ENCODE data around the gene ABHD16A. TPM values are rescaled to one million over a fixed set of nuclear protein-coding genes. Genes with fewer than 3 reads are reported as not detected.

ABHD16A gene
- total RNA-seq, 4 donors from 2014 or later, result 38.5 to 43.3 (median 40.1) TPM

- Histone ChIP-seq H3K4me3 (peak overlapping the region; percentile 84 to 92 (median 89)), H3K9me3 (no peaks in the 10 kb centered on the region), H3K4me1 (peaks cover 23 to 77% (median 38%) of the 10 kb centered on the region in 3 donors), H3K27me3 (no peaks in the 10 kb centered on the region), H3K27ac (peak overlapping the region; percentile 93 to 99 (median 99)), H3K36me3 (peaks cover 12 to 49% (median 25%) of the 10 kb centered on the region in 3 donors)
- peak in 1 of 4 donors; percentile 6 for TF ChIP-seq POLR2A (IDR thresholded peaks at IDR 0.05)
- no peak for TF ChIP-seq CTCF (IDR thresholded peaks at IDR 0.05)
- intact Hi-C loops (cut with DNase I), result no loop called here
- DNase-seq, result no peak
- WGBS, 2 donors, result 9 to 18% methylated on average over 12 to 13 of the region's 17 CpGs
Measured at GRCh38 chr6:31663961-31664789, 38.9 kb downstream of the ABHD16A start.

- Histone ChIP-seq H3K27me3 (no peaks in the 10 kb centered on the region), H3K36me3 (peaks cover 4 to 46% (median 17%) of the 10 kb centered on the region in 3 donors), H3K9me3 (no peaks in the 10 kb centered on the region), H3K27ac (peak overlapping the region; percentile 93 to 99 (median 99)), H3K4me1 (peaks cover 32 to 77% (median 46%) of the 10 kb centered on the region in 3 donors), H3K4me3 (peak overlapping the region in 3 of 4 donors; percentile 88 to 92 (median 90))
- TF ChIP-seq CTCF (IDR thresholded peaks at IDR 0.05) (no peak), POLR2A (IDR thresholded peaks at IDR 0.05) (no peak)
- no peak for DNase-seq
- WGBS, 2 donors, result 41 to 42% methylated on average over 5 to 7 of the region's 9 CpGs
- intact Hi-C loops (cut with DNase I), result no loop called here
Measured at GRCh38 chr6:31663126-31663960, 39.8 kb downstream of the ABHD16A start.

GRCh38 chr6:31662124-31662723 is 40.9 kb downstream of the ABHD16A start:
- Histone ChIP-seq H3K27me3 (no peaks in the 10 kb centered on the region), H3K4me3 (no peak overlapping the region), H3K9me3 (no peaks in the 10 kb centered on the region), H3K36me3 (peaks cover 0 to 46% (median 9%) of the 10 kb centered on the region in 3 donors), H3K27ac (peak overlapping the region in 2 of 4 donors; percentile 10 to 31), H3K4me1 (peaks cover 38 to 77% (median 46%) of the 10 kb centered on the region in 3 donors)
- intact Hi-C loops (cut with DNase I), result no loop called here
- 83 to 91% methylated on average over 7 to 9 of the region's 12 CpGs for WGBS, 2 donors
- TF ChIP-seq POLR2A (IDR thresholded peaks at IDR 0.05) (no peak), CTCF (IDR thresholded peaks at IDR 0.05) (no peak)
- no peak for DNase-seq

- H3K4me3 ChIP-seq, result peak overlapping the region in 3 of 4 donors; percentile 68 to 78 (median 73)
- peak overlapping the region; percentile 90 to 95 (median 92) for H3K27ac ChIP-seq
- H3K9me3 ChIP-seq, result no peaks in the 10 kb centered on the region
- H3K27me3 ChIP-seq, result no peaks in the 10 kb centered on the region
- WGBS, 2 donors, result 73 to 83% methylated on average over 9 to 11 of the region's 12 CpGs
- DNase-seq, result no peak
- peaks cover 31 to 73% (median 39%) of the 10 kb centered on the region in 3 donors for H3K4me1 ChIP-seq
- intact Hi-C loops (cut with DNase I), result no loop called here
- peaks cover under 1 to 48% (median 9%) of the 10 kb centered on the region in 3 donors for H3K36me3 ChIP-seq
- no peak for TF ChIP-seq CTCF (IDR thresholded peaks at IDR 0.05)
- TF ChIP-seq POLR2A (IDR thresholded peaks at IDR 0.05), result no peak
Measured at GRCh38 chr6:31661262-31662123, 41.6 kb downstream of the ABHD16A start.
